Esophagus (tissue), 2 donors: Measurements from ENCODE around the gene NDUFV1. TPM values are rescaled to one million over a fixed set of nuclear protein-coding genes. Genes with fewer than 3 reads are reported as not detected.
"Not testable (repeated sequence)": the region's sequence is repeated elsewhere in the genome, so short reads cannot be mapped to it uniquely, and the experiment has no call there.

Source experiments
- H3K27ac ChIP-seq, 2 donors: one replicate each; pipeline ENCODE4 v1.5.1; 2013; ENCODE audit warnings: low read depth in 2 of 2, mild to moderate bottlenecking in 2 of 2, inconsistent platforms in 1 of 2, low read length in 1 of 2, moderate library complexity in 1 of 2
- H3K27me3 ChIP-seq, 2 donors: one replicate each; pipeline ENCODE4 v1.6.1; 2013; ENCODE audit warnings: low read length in 2 of 2, control low read depth in 1 of 2, mild to moderate bottlenecking in 1 of 2; ENCODE audit not compliant: insufficient read depth in 2 of 2, control insufficient read depth in 1 of 2
- H3K36me3 ChIP-seq, 2 donors: one replicate each; pipeline ENCODE4 v1.6.1; 2013; ENCODE audit warnings: low read length in 1 of 2; ENCODE audit not compliant: control insufficient read depth in 2 of 2, insufficient read depth in 2 of 2
- H3K4me1 ChIP-seq, 2 donors: one replicate each; pipeline ENCODE4 v1.6.1; 2013; ENCODE audit warnings: low read length in 1 of 2; ENCODE audit not compliant: control insufficient read depth in 2 of 2, insufficient read depth in 2 of 2
- H3K4me3 ChIP-seq, 2 donors: one replicate each; pipeline ENCODE4 v1.5.1; 2013; ENCODE audit warnings: low read length in 2 of 2, mild to moderate bottlenecking in 2 of 2, low read depth in 1 of 2, moderate library complexity in 1 of 2
- H3K9me3 ChIP-seq, 2 donors: one replicate each; pipeline ENCODE4 v1.6.1; 2013; ENCODE audit warnings: mild to moderate bottlenecking in 2 of 2, low read depth in 1 of 2, low read length in 1 of 2, moderate library complexity in 1 of 2; ENCODE audit not compliant: control insufficient read depth in 2 of 2, insufficient read depth in 1 of 2
- WGBS, 2 donors: extraction: QIAGEN DNeasy Blood & Tissue Kit; methylation state at CpG; one replicate each; pipeline ENCODE4 v1.1.7; 2013; 5-methylcytosine and 5-hydroxymethylcytosine counted together
- polyA plus RNA-seq, 2 donors: library from polyadenylated mRNA; stranded (reverse); fragments of 200-250 nt; gene quantifications; one replicate each; pipeline ENCODE4 v1.2.3, GENCODE V29; 2013
- donor health status: healthy with polysubstance abuse.
- donor health status: Bipolar disorder and iron deficiency.

The NDUFV1 gene
- polyA plus RNA-seq, 2 donors, result 122 to 137 TPM

DNA sequence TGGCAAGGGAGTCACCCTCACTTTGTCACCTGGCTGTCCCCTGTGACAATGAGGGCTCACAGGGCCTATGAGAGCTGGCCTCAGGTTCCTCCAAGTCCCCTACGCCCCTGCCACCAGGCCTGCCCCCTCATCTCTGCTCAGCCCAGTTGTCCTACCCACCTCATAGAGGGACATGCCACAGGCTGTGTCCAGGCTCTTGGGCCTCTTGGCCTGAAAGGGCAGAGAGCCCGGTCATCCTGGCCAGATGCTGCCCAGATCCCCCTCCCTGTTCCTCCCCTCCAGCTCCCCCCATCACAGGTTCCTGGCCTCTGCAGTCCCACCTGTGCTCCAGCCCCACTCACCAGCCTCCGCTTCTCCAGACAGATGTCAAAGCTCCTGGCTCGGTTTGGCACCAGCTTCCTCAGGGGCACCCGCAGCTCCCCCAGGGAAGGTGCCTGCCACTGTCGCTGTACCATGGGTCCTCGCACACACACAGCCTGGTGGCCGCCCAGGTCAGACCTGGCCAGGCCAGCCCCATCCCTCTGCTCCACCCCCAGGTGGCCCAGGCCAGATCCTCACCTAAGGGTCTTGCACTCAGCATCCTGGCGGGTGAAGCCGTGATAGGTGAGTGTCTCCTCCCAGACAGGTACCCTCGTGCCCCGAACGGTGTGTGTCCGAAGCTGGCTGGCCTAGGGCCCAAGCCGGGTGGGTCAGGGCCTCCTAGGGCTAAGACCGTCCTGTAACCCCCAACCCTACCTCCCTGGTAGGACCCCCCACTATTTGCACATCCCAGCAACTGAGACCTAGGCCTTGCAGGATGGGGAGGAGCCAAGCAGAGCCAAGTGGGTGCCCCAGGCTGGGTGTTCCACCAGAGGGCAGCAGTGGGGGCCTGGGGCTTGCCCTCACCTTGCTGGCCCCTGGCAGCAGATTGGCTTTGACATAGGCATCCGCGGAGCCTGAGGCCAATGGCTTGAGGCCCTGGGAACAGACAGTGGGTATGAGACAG, 8.3 kb downstream of the NDUFV1 start:
- H3K27me3 ChIP-seq, result no peaks in the 10 kb centered on the region

DNA sequence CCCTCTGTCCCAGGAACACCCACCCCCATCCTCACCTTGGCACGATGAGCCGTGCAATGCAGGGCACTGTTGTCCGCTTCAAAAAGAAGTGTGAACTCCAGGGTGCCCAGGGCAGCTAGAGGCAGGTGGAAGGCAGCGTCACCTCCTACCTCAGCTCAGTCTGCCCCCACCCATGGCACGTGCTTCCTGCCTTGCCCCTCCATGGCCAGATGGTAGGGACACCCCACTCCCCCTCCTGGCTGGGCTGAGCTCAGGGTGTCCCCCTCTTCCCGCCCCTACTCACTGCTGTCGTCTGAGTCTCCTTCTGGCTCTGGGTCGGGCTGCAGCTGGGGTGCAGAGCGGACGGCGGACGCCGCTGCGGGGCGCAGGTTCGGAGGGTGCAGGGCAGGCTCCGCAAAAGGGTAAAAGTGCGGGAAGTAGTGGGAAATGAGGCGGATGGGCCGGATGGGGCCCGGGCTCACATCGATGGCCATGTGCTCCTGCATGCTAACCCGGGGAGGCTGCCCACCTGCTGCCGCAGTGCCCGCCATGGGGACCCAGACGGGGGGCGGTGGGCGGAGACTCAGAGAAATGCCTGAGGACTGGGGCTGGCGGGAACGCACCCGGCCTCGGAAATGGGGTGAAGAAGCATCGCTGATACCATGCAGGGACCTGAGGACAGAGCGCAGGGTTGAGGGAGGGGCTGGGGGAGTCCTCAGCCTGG, 9.1 kb downstream of the NDUFV1 start:
- WGBS, 2 donors, result 29 to 33% methylated on average over 27 to 34 of the region's 34 CpGs
- peaks cover 0 to 18% of the 10 kb centered on the region in 2 donors for H3K4me1 ChIP-seq

More for the DNA sequence above, 8.3 kb downstream of the NDUFV1 start:
- H3K36me3 ChIP-seq, result peaks cover 25% of the 10 kb centered on the region in 2 donors
- H3K4me1 ChIP-seq, result peaks cover 0 to 18% of the 10 kb centered on the region in 2 donors
- 82 to 85% methylated on average over 18 of the region's 18 CpGs for WGBS, 2 donors
- H3K9me3 ChIP-seq, result no peaks in the 10 kb centered on the region
- peak overlapping the region in 1 of 2 donors; percentile 71 for H3K27ac ChIP-seq
- H3K4me3 ChIP-seq, result no peak overlapping the region

DNA sequence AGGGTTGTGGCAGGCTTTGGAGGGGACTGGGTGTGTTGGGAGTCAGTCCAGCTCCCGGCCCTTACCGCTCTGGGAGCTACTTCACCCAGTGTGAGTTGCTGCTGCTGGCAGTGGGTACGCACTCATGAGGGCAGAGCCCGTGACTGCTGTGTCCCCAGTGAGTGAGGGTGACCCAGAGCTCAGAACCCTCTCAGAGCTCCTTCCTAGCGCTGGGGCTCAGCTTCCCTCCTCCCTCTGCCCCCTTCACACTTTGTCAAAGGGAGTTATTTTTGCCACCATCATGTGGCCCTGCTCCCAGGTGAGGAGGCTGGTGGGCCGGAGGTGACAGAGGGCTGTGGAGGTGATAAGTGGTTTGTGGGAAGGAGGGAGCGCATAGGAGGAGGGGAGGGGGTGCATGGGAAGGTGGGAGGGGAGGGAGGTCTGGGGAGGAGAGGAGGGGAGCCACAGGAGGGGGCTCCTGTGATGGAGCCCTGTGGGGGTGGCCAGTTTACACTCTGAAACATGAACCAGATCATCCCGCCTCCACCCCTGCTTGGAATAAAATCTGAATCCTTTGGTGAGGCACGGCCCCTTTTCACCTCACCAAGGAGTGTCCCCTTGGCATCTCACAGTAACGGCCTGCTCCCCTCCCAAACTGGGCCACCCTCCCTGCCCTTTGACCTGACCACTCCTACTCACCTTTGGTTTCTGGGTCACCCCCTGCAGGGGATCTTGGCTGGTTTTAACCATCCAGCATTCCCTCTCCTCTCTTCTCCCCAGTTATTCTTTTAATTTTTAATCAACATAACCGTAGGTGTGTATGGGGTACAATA, 9.9 kb downstream of the NDUFV1 start:
- peaks cover 0 to 18% of the 10 kb centered on the region in 2 donors for H3K4me1 ChIP-seq
- no peak overlapping the region for H3K27ac ChIP-seq
- H3K27me3 ChIP-seq, result no peaks in the 10 kb centered on the region
- WGBS, 2 donors, result 39 to 46% methylated on average over 9 to 11 of the region's 11 CpGs
- peaks cover 10 to 11% of the 10 kb centered on the region in 2 donors for H3K36me3 ChIP-seq
- H3K9me3 ChIP-seq, result no peaks in the 10 kb centered on the region
- no peak overlapping the region for H3K4me3 ChIP-seq

More for the DNA sequence above, 9.1 kb downstream of the NDUFV1 start:
- Histone ChIP-seq H3K36me3 (peaks cover 18% of the 10 kb centered on the region in 2 donors), H3K27ac (no peak overlapping the region), H3K9me3 (no peaks in the 10 kb centered on the region), H3K27me3 (no peaks in the 10 kb centered on the region), H3K4me3 (no peak overlapping the region)

DNA sequence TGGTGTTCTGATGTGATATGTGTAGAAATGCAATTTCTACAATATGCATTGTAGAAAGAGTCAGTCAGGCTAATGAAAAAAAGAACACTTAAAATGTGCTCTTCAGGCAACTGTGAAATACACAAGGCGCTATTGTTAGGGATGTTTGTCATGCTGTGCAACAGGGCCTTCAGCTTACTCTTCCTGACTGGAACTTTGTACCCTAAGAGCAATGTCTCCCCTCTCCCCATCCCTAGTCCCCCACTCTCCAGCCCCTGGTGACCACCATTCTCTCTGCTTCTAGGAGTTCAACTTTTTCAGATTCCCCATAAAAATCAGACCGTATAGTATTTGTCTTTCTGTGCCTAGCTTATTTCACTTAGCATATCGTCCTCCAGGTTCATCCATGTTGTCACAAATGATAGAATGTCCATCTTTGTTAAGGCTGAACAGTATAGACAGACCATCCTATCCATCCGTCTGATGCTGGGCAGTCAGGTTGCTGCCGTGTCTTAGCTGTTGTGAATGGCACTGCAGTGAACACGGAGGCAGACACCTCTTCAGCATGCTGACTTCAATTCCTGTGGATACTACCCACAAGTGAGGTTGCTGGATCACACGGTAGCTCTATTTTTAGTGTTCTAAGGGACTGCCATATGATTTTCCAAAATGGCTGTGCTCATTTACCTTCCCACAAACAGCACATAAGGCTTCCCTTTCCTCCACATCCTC, 10.7 kb downstream of the NDUFV1 start:
- Histone ChIP-seq H3K27ac (no peak overlapping the region), H3K4me1 (peaks cover 0 to 18% of the 10 kb centered on the region in 2 donors), H3K36me3 (peaks cover 3 to 6% of the 10 kb centered on the region in 2 donors), H3K4me3 (no peak overlapping the region), H3K27me3 (no peaks in the 10 kb centered on the region), H3K9me3 (no peaks in the 10 kb centered on the region)
- 80 to 82% methylated on average over 7 of the region's 7 CpGs for WGBS, 2 donors

DNA sequence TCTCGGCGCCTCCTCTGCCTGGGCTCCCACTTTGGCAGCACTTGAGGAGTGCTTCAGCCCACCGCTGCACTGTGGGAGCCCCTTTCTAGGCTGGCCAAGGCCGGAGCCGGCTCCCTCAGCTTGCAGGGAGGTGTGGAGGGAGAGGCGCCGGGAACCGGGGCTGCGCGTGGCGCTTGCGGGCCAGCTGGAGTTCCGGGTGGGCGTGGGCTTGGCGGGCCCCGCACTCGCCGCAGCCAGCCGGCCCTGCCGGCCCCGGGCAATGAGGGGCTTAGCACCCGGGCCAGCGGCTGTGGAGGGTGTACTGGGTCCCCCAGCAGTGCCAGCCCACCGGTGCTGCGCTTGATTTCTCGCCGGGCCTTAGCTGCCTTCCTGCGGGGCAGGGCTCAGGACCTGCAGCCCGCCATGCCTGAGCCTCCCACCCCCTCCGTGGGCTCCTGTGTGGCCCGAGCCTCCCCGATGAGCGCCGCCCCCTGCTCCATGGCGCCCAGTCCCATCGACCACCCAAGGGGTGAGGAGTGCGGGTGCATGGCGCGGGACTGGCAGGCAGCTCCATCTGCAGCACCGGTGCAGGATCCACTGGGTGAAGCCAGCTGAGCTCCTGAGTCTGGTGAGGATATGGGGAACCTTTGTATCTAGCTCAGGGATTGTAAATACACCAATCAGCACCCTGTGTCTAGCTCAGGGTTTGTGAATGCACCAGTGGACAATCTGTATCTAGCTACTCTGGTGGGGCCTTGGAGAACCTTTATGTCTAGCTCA, 12.3 kb downstream of the NDUFV1 start:
- WGBS, 2 donors, result 90 to 91% methylated on average over 29 to 40 of the region's 40 CpGs
- H3K4me3 ChIP-seq, H3K36me3 ChIP-seq, H3K9me3 ChIP-seq, H3K27me3 ChIP-seq, H3K27ac ChIP-seq: not testable (repeated sequence)
- H3K4me1 ChIP-seq, result peaks cover 0 to 15% of the 10 kb centered on the region in 2 donors

DNA sequence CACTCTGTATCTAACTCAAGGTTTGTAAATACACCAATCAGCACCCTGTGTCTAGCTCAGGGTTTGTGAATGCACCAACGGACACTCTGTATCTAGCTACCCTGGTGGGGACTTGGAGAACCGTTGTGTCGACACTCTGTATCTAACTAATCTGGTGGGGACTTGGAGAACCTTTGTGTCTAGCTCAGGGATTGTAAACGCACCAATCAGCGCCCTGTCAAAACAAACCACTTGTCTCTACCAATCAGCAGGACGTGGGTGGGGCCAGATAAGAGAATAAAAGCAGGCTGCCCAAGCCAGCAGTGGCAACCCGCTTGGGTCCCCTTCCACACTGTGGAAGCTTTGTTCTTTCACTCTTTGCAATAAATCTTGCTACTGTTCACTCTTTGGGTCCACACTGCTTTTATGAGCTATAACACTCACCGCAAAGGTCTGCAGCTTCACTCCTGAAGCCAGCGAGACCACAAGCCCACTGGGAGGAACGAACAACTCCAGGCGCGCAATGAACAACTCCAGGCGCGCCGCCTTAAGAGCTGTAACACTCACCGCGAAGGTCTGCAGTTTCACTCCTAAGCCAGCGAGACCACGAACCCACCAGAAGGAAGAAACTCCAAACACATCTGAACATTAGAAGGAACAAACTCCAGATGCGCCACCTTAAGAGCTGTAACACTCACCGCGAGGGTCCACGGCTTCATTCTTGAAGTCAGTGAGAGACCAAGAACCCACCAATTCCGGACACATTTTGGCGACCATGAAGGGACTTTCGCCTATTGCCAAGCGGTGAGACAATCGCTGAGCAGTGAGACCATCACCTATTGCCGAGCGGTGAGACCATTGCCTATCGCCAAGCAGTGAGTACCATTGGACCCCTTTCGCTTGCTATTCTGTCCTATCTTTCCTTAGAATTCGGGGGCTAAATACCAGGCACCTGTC, 13.2 kb downstream of the NDUFV1 start:
- WGBS, 2 donors, result 87 to 90% methylated on average over 33 of the region's 33 CpGs

DNA sequence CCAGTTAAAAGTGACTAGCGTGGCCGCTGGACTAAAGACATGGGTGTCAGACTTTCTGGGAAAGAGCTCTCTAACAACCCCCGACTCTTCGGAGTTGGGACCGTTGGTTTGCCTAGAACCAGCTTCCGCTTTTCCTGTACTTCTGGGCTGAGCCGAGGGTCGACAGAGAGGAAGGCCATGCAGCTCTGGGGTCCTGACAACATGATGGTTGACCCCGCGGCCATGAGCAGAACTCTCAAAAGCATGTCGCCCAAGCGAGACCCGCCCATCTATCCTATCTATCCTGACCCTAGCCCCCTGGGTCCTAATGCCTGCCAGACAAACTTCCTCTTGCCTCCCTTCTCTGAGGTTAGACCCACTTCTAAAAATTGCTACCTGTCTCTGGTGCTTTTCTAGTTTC, 13.9 kb downstream of the NDUFV1 start:
- not testable (repeated sequence) for H3K36me3 ChIP-seq, H3K4me3 ChIP-seq, H3K4me1 ChIP-seq, H3K27ac ChIP-seq, H3K9me3 ChIP-seq, H3K27me3 ChIP-seq
- 88% methylated on average over 13 of the region's 13 CpGs for WGBS, 2 donors

More for the DNA sequence above, 13.2 kb downstream of the NDUFV1 start:
- H3K4me3 ChIP-seq, H3K27me3 ChIP-seq, H3K9me3 ChIP-seq, H3K4me1 ChIP-seq, H3K36me3 ChIP-seq, H3K27ac ChIP-seq: not testable (repeated sequence)

DNA sequence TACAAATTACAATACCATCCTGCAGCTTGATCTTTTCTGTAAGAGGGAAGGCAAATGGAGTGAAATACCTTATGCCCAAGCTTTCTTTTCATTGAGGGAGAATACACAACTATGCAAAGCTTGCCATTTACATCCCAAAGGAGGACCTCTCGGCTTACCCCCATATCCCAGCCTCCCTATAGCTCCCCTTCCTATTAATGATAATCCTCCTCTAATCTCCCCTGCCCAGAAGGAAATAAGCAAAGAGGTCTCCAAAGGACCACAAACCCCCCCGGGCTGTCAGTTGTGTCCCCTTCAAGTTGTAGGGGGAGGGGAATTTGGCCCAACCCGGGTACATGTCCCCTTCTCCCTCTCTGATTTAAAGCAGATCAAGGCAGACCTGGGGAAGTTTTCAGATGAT, 15.2 kb downstream of the NDUFV1 start:
- H3K9me3 ChIP-seq, H3K27me3 ChIP-seq, H3K4me1 ChIP-seq, H3K36me3 ChIP-seq, H3K27ac ChIP-seq, H3K4me3 ChIP-seq: not testable (repeated sequence)
- 68 to 75% methylated on average over 3 of the region's 3 CpGs for WGBS, 2 donors
